ENCODE results near the gene PPIH. TPM values are rescaled to one million over a fixed set of nuclear protein-coding genes. Genes with fewer than 3 reads are reported as not detected.

PPIH gene
- total RNA-seq, 1 experiment from 2014 or later = 78.5 TPM

DNA sequence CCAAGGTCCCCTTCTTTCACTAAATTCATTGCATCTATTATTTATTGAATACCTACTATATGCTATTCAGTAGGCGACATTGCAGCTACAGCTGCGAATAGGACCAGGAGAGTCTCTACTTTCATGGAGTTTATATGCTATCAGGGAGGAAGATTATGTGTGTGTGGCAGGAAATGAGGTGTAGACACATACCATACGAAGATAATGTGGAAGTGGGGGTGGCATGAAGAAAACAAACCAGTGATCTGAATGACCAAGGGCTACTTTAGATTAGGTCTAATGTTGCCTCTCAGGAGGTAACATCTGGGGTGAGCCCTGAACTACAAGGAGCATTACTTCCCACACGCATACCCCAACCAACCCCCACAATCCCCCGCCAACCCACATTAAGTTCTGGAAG is 1.0 kb upstream of the PPIH start:
- no peaks in the 10 kb centered on the region for H3K9me3 ChIP-seq (ENCODE audit: control insufficient read depth, insufficient read depth, low read depth, low read length)
- H3K4me1 ChIP-seq (ENCODE audit: control insufficient read depth, insufficient read depth, low read length) = peaks cover 15% of the 10 kb centered on the region
- H3K4me3 ChIP-seq (ENCODE audit: low read depth in 2 of 2, low read length in 2 of 2) = peak overlapping the region in 1 of 2 experiments; percentile 86; a peak in 1 of 4 replicates
- DNase-seq (ENCODE audit: low read depth, low spot score) = no peak
- intact Hi-C loops (cut with micrococcal nuclease; ENCODE audit: unreplicated experiment) = no loop called here
- no TSS peak for BruUV-seq (replicated peaks)
- H3K36me3 ChIP-seq (ENCODE audit: control insufficient read depth, insufficient read depth, low read length) = peaks cover 19% of the 10 kb centered on the region
- H3K27ac ChIP-seq (ENCODE audit: low read length) = peak overlapping the region; percentile 96
- H3K27me3 ChIP-seq (ENCODE audit: control insufficient read depth, insufficient read depth, low read length) = peaks cover 3% of the 10 kb centered on the region; the same call in 1 of the 2 replicates
- in situ Hi-C loops (cut with HindIII; ENCODE audit: low pct_unique_long_range_greater_than_20kb, low sequenced_read_pairs) = no loop called here
- ChIA-PET CTCF (no interaction called here), POLR2A (no interaction called here)
- ATAC-seq = no peak
- TF ChIP-seq POLR2AphosphoS5 (IDR thresholded peaks at IDR 0.05; ENCODE audit: low read depth, low read length) (no peak), SIN3A (IDR thresholded peaks at IDR 0.05; ENCODE audit: borderline replicate concordance, insufficient read depth, low read depth, low read length) (no peak), TCF7L2 (IDR thresholded peaks at IDR 0.05; ENCODE audit: low read depth, low read length) (no peak)
- TF ChIP-seq, protein P1, sequence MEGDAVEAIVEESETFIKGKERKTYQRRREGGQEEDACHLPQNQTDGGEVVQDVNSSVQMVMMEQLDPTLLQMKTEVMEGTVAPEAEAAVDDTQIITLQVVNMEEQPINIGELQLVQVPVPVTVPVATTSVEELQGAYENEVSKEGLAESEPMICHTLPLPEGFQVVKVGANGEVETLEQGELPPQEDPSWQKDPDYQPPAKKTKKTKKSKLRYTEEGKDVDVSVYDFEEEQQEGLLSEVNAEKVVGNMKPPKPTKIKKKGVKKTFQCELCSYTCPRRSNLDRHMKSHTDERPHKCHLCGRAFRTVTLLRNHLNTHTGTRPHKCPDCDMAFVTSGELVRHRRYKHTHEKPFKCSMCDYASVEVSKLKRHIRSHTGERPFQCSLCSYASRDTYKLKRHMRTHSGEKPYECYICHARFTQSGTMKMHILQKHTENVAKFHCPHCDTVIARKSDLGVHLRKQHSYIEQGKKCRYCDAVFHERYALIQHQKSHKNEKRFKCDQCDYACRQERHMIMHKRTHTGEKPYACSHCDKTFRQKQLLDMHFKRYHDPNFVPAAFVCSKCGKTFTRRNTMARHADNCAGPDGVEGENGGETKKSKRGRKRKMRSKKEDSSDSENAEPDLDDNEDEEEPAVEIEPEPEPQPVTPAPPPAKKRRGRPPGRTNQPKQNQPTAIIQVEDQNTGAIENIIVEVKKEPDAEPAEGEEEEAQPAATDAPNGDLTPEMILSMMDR (IDR thresholded peaks at IDR 0.05) = no peak
- TF ChIP-seq, protein P2, sequence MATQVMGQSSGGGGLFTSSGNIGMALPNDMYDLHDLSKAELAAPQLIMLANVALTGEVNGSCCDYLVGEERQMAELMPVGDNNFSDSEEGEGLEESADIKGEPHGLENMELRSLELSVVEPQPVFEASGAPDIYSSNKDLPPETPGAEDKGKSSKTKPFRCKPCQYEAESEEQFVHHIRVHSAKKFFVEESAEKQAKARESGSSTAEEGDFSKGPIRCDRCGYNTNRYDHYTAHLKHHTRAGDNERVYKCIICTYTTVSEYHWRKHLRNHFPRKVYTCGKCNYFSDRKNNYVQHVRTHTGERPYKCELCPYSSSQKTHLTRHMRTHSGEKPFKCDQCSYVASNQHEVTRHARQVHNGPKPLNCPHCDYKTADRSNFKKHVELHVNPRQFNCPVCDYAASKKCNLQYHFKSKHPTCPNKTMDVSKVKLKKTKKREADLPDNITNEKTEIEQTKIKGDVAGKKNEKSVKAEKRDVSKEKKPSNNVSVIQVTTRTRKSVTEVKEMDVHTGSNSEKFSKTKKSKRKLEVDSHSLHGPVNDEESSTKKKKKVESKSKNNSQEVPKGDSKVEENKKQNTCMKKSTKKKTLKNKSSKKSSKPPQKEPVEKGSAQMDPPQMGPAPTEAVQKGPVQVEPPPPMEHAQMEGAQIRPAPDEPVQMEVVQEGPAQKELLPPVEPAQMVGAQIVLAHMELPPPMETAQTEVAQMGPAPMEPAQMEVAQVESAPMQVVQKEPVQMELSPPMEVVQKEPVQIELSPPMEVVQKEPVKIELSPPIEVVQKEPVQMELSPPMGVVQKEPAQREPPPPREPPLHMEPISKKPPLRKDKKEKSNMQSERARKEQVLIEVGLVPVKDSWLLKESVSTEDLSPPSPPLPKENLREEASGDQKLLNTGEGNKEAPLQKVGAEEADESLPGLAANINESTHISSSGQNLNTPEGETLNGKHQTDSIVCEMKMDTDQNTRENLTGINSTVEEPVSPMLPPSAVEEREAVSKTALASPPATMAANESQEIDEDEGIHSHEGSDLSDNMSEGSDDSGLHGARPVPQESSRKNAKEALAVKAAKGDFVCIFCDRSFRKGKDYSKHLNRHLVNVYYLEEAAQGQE (IDR thresholded peaks at IDR 0.05; ENCODE audit: insufficient read depth in 1 of 2, low read depth in 2 of 2, low read length in 1 of 2) = no peak

DNA sequence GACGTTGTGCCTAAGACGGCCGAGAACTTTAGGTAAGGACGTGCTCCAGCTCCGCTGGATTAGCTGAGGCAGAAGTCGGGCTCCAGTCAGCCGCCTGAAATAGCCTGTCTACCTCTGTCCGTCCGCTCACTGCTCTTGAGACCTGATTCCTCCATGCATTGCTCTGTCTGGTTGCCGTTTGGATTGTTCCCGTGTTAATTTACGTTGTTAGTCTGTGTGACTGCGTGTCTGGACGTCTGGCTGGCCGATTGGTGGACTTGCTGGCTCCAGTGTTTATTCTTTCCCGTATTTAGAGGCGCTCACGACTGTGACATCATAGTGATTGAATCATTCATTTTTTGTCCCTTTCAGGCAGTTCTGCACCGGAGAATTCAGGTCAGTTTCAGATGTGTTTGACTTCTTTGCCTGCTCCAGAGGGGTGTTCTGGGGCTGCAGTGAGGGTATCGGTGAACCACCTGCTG is 684 bp downstream of the PPIH start:
- Histone ChIP-seq H3K36me3 (ENCODE audit: control insufficient read depth, insufficient read depth, low read length) (peaks cover 34% of the 10 kb centered on the region), H3K27me3 (ENCODE audit: control insufficient read depth, insufficient read depth, low read length) (no peaks in the 10 kb centered on the region; the same call in 1 of the 2 replicates), H3K4me1 (ENCODE audit: control insufficient read depth, insufficient read depth, low read length) (peaks cover 15% of the 10 kb centered on the region), H3K27ac (ENCODE audit: low read length) (peak overlapping the region; percentile 96), H3K9me3 (ENCODE audit: control insufficient read depth, insufficient read depth, low read depth, low read length) (no peaks in the 10 kb centered on the region), H3K4me3 (ENCODE audit: low read depth in 2 of 2, low read length in 2 of 2) (peak overlapping the region; percentile 86 to 98)
- ATAC-seq (peak; percentile 17), DNase-seq (ENCODE audit: low read depth, low spot score) (no peak)
- intact Hi-C loops (cut with micrococcal nuclease; ENCODE audit: unreplicated experiment) (no loop called here), in situ Hi-C loops (cut with HindIII; ENCODE audit: low pct_unique_long_range_greater_than_20kb, low sequenced_read_pairs) (no loop called here)
- TF ChIP-seq SIN3A (IDR thresholded peaks at IDR 0.05; ENCODE audit: borderline replicate concordance, insufficient read depth, low read depth, low read length) = no peak
- no peak for TF ChIP-seq POLR2AphosphoS5 (IDR thresholded peaks at IDR 0.05; ENCODE audit: low read depth, low read length)
- TF ChIP-seq, protein P2 (IDR thresholded peaks at IDR 0.05; ENCODE audit: insufficient read depth in 1 of 2, low read depth in 2 of 2, low read length in 1 of 2) = no peak
- TF ChIP-seq, protein P1 (IDR thresholded peaks at IDR 0.05) = no peak
- TF ChIP-seq TCF7L2 (IDR thresholded peaks at IDR 0.05; ENCODE audit: low read depth, low read length) = no peak
- CTCF ChIA-PET = no interaction called here
- POLR2A ChIA-PET = no interaction called here
- BruUV-seq (replicated peaks) = no TSS peak
